HL-60 (cell line): ENCODE measurements around the gene ITSN2.

Experiments
- CTCF ChIP-seq: IDR thresholded peaks from one replicate; pipeline ENCODE4 v1.5.1; 2011; ENCODE audit warnings: low read length, control low read depth, inconsistent platforms; ENCODE audit not compliant: insufficient read depth
- POLR2AphosphoS5 ChIP-seq: IDR thresholded peaks from 2 replicates; pipeline ENCODE4 v1.6.1; 2012; ENCODE audit warnings: low read depth
- REST ChIP-seq: IDR thresholded peaks from 2 replicates; pipeline ENCODE4 v1.6.1; 2012; ENCODE audit warnings: low read depth; ENCODE audit not compliant: insufficient replicate concordance
- SPI1 ChIP-seq: IDR thresholded peaks from 2 replicates; pipeline ENCODE4 v1.6.1; 2012; ENCODE audit warnings: low read depth, mild to moderate bottlenecking, borderline replicate concordance

GRCh38 chr2:24380820-24381219 lies 20.5 kb upstream of the ITSN2 start:
- TF ChIP-seq CTCF (no peak), POLR2AphosphoS5 (no peak), REST (no peak), SPI1 (no peak)
